HUDEP-2 (cell line): ENCODE data around the gene TANGO6.
A peak's percentile ranks its signal among the peaks of the same experiment; 100 is the strongest.
"Not testable (repeated sequence)": the region's sequence is repeated elsewhere in the genome, so short reads cannot be mapped to it uniquely, and the experiment has no call there.

Experiments used
- DNase-seq, 76 experiments: peaks; one replicate each; lab custom pipeline; 2025; ENCODE audit not compliant: unreplicated experiment in 76 of 76; lab: John Stamatoyannopoulos, UW

The TANGO6 gene

DNA sequence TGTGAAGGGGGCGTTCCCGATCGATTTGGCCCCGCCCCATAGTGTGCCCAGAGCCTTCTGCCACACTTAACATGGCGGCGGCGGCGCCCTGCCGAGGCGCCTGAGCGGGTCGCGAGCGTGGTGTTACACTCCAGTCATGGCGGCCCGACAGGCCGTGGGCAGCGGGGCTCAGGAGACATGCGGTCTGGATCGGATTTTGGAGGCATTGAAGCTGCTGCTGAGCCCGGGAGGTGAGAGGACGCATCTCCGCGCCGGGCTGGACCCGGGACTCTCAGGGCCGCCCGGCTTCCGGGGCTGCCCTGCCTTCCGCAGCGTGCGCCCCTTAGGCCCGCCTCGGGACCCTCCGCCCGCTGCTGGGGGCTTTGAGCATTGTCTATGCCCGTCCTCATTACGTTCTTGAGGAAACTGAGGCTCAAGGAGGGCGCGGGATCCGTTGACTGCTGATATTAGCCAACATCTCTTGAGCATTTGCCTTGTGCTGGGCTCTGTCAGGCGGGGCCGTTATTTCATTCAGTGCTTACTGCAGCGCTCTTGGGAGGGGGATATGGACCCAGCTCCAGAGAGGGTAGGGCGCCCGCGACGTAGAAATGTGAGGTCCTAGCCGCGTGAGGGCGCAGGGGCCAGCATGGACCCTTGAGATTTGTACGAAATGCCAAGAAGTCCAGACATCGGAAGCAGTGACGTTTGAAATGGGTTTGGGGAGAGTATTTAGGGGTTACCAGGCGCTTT, at the start of gene TANGO6:
Gene TANGO6, plus strand, starts transcription at position 50 of the 729 bp plus-strand sequence. Its CDS starts 87 bp downstream, at position 137.
- DNase-seq = peak in 75 of 76 experiments; percentile 24 to 96 (median 79)

DNA sequence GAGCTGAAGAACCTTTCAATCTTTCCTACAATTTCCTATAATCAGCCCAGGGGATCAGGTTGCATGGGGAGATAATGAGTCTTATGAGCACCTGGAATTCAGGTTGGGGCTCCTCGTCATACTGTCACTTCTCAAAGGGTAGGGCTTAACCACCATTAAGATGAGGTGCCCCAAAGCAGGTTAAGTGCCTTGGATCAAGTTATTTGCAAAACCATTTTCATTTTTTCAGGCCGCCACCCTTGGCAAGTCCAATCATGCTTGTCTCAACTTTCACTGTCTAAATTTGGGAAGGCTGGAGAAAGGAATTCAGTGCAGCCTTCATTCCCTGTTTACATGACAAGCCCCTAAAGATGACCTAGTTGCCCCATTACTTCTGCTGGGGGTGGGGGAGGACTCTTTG, 44.9 kb upstream of the TANGO6 start:
- DNase-seq = no peak

DNA sequence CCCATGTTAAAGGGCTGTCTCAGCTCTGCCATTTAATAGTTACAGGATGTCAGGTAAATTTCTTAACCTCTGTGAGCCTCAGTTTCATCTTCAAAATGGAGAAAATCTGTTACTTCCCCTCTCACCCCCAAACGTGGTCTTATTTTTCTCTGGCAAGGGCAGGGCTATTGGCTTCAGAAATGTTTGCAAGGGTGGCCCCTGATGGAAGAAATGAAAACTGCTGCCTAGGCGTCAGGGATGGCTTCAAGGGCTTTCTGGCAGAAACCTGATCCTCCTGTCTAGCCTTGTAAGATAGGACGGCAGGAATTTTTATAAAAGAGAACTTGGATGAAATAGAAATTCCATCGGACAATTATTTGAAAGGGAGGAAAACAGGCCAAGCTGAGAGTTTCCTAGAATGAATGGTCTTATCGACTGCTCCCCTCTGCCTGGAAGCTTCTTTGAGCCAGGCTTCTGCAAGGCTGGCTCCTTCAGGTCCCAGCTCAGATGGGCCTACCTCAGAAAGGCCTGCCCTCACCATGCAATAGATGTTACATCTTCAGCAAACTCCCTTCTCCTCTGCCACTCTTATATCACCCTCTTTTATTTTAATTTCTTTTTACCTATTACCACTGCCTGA, 43.0 kb upstream of the TANGO6 start:
- DNase-seq = peak in 58 of 76 experiments; percentile 4 to 73 (median 37)

DNA sequence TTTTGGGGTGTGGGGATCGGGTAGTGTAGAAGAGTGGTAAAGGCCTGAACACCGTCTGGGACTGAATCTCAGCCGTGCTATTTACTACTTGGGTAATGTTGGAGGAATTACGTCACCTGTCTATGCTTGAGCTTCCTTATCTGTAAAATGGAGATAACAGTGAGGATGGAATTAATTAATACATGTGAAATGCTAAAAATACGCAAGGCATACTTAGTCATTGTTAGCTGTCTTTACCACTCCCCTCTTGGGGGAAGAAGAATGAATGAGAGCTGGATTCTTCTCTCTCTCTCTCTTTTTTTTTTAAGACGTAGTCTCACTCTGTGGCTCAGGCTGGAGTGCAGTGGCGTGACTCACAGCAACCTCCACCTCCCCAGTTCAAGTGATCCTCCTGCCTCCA, 41.1 kb upstream of the TANGO6 start:
- no peak for DNase-seq

DNA sequence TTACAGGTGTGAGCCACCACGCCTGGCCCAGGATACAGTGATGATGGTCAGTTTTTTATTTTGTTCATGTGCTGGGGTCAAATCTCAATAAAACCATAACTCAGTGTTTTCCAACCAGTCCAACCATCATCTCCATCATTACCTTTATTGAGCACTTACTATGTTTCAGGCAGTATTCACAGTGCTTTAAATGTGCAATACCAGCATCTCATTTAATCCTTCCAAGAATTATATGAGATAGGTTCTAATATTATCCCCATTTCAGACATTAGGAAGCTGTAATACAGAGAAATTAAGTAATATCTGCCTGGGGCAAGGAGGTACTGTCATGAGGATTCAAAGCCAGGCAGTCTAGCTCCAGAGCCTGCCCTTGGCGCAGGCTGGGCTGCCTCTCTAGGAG, 36.9 kb upstream of the TANGO6 start:
- no peak for DNase-seq

DNA sequence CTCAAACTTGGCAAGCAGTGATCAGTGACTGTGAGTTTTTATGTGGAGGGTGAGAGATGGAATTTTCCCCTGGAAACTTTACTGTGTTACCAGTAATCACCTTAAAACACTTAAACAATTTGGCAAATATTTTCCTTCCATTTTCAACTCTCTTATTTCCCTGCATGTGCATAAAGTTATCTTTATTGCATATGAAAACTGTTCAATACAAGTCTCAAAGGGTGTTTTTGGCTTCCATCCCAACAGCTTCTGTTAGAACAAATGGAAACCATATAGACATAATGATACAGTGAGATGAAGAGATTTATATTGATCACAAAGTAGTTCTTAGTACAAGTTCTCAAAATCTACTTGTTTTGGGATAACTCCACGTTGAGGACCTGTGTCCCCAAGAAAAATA, 36.4 kb upstream of the TANGO6 start:
- DNase-seq = no peak

DNA sequence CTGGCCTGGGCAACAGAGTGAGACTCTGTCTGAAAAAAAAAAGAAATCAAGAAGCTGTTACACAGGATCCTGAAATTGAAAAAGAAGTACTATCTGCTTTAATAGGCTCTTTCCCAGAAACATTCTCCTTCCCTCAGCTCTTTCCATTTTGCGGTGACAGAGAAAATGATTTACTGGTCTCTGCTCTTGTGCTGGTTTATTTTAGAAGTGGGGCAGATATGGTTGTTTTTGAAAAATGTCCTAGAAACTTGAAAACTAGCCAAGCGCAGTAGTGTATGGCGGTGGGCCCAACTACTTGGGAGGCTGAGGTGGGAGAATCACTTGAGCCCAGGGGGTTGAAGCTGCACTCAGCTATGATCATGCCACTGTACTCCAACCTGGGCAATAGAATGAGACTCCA, 28.8 kb upstream of the TANGO6 start:
- no peak for DNase-seq

DNA sequence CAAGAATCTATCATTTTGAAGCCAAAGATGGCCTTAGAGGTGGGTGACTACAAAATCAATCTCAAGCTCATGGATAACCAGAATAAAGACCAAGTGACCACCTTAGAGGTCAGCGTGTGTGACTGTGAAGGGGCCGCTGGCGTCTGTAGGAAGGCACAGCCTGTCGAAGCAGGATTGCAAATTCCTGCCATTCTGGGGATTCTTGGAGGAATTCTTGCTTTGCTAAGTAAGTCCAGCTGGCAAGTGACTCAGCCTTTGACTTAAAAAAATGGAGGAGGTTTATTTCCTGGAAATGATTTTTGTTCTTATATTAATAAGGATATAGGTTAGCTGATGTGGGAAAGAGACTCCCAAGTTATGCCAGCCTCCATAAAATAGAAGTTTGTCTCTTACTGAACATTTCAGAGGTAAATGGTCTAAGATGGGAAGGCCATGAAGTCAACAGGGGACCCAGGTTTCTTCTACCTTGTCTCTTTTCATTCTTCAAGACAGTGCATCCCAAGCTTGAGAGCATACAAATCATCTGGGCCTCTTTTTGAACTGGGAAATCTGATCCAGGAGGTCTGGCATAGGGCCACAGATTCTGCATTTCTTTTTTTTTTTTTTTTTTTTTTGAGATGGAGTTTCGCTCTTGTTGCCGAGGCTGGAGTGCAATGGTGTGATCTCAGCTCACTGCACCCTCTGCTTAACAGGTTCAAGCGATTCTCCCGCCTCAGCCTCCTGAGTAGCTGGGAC, 19.8 kb upstream of the TANGO6 start:
- DNase-seq = no peak

DNA sequence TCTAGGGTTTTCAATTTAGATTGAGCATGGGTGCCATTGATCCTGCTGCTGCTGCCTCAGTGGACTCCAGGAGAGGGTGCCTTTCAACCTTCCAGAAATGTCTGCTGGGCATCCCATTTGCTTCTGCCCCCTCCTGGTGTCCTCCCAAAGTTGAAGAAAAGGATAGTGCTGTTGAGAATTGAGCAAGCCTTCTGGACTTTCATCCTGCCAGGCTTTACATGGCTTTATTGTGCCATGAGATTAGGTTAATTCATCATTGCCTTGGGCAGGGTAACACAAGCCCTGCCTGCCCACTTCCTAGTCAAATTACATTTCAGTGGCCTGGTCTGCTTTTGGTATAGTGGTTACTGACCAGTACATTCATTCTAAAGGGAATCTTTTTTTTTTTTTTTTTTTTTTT, 17.9 kb upstream of the TANGO6 start:
- DNase-seq = peak in 1 of 76 experiments; percentile 4

DNA sequence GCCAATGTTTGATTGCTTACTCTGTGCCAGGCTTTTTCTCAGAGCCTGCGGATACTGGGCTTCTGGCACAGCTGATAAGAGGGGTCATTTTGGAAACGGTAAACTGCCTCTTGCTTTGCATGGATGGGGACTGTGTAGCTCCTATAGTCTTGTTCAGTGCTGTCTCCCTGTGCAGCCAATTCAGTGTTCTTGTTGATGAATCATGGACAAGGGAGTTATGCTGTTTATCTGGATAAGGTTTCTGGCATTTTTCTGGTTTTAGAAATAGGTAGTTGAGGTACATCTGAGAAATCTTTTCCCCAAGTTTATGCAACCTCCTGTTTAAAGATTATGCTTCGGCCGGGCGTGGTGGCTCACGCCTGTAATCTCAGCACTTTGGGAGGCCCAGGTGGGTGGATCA, 16.7 kb upstream of the TANGO6 start:
- DNase-seq = no peak

DNA sequence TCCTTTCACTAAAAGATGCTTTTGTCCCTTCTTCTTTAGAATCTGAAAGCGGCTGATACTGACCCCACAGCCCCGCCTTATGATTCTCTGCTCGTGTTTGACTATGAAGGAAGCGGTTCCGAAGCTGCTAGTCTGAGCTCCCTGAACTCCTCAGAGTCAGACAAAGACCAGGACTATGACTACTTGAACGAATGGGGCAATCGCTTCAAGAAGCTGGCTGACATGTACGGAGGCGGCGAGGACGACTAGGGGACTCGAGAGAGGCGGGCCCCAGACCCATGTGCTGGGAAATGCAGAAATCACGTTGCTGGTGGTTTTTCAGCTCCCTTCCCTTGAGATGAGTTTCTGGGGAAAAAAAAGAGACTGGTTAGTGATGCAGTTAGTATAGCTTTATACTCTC, 10.1 kb upstream of the TANGO6 start:
- DNase-seq = no peak

DNA sequence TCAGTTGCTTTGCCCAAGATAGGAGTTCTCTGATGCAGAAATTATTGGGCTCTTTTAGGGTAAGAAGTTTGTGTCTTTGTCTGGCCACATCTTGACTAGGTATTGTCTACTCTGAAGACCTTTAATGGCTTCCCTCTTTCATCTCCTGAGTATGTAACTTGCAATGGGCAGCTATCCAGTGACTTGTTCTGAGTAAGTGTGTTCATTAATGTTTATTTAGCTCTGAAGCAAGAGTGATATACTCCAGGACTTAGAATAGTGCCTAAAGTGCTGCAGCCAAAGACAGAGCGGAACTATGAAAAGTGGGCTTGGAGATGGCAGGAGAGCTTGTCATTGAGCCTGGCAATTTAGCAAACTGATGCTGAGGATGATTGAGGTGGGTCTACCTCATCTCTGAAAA, 8.8 kb upstream of the TANGO6 start:
- no peak for DNase-seq

DNA sequence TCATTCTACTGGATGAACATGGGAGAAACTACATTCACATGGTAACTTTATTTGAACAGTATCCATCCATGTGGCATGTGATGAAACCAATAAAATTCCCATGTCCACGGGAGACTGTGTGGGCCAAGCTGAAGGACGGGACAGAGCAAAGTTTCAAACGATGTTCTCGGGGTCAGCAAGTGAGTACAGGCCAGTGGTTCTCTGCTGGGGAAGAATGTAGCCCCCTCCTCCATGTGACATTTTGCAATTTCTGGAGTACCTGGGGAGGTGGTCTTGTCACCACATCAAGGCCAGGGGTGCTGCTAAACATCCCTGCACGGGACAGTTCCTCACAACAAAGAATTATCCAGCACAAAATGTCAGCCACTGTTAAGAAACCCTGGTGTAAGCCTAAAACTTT, 7.4 kb upstream of the TANGO6 start:
- no peak for DNase-seq

DNA sequence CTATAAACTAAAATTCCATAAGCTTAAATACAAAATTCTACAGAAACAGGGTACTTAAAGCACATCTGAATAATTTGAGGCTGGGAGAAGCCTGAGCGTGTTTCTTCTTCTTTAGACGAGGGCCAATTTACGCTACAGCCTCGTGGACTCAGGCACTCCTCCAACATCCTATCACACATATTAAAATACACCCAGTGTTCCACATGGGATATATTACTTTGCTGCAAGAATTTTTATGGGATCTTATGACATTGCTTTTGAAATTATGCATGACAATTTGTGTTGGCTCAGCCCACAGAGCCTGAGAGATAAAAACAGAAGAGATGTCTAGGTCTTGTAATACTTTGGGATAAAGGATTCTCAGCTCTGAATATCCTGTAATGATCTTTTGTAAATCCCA, 3.5 kb upstream of the TANGO6 start:
- no peak for DNase-seq

DNA sequence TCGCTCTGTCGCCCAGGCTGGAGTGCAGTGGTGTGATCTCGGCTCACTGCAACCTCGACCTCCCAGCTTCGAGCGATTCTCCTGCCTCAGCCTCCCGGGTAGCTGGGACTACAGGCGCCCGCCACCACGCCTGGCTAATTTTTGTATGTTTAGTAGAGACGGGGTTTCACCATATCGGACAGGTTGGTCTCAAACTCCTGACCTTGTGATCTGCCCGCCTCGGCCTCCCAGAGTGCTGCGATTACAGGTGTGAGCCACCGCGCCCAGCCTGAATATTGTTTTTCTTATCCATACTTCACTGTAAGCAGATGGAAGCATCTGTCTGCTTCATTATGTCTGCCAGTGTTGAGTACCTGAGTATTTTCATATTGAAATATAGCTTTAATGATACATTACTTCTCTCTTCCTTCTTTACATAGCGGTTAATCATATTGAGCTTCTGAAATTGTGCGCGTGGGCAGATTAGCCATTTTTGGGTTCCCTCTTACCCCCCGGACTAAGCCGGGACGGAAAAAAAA, 308 bp upstream of the TANGO6 start:
- not testable (repeated sequence) for DNase-seq

DNA sequence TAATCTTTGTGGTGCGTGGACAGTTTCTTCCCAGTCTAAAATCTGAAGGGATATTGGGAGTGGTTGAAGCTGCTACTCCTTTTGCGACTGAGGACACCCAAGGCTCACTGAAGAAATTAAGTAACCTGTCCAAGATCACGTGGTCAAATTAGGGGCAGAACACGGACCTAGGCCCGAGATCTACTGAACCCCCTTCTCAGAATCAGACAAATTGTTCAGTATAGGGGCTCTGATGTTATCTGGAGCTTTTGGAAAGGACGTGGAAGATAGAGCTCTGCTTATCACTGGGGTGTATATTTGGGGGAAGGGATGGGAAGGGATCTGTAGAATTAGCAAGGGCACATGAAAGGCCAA, 857 bp downstream of the TANGO6 start:
- peak in 7 of 76 experiments; percentile 3 to 54 (median 31) for DNase-seq

DNA sequence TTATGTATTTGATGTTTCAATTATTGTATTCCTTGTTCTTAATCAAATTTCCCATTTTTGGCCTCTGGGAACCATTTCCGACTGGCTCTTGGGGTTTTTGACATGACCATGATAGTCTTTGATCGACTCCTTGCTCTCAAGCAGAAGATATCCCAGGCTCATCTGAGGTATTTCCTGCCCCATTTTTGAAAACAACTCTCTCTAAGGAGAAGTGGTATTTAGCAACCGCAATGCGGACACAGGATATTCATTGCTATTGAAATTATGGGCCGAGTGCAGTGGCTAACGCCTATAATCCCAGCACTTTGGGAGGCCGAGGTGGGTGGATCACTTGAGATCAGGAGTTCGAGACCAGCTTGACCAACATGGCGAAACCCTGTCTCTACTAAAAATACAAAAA, 5.5 kb downstream of the TANGO6 start:
- no peak for DNase-seq

DNA sequence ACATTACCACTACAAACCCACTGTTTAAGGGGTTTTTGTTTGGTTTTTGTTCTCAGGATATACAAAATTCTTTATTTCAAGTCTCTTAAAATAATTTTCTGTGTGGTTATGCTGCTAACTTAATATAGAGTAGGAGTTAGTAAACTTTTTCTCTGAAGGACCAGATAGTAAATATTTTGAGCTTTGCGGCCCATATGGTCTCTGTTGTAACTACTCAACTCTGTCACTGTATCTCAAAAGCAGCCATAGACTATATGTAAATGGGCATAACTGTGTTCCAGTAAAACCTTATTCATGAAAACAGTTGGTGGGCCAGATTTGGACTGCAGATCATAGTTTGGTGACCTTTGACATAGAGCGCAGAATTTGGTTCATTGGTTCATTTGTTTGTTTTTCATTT, 7.2 kb downstream of the TANGO6 start:
- no peak for DNase-seq

DNA sequence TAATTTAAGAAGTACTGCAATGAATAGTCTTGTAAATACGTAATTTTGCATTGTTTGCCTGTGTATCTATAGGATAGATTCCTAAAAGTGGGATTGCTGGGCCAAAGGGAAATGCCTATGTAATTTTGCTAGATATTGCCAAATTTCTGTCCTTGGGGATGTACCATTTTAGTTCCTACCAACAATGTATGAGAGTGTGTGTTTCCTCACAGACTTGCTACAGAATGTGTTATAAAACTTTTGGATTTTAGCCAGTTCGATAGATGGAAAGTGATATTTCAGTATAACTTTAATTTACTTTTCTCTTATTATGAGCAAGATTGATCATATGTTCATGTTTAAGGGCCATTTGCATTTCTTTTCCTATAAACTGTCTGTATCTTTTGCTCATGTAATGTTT, 8.3 kb downstream of the TANGO6 start:
- no peak for DNase-seq

DNA sequence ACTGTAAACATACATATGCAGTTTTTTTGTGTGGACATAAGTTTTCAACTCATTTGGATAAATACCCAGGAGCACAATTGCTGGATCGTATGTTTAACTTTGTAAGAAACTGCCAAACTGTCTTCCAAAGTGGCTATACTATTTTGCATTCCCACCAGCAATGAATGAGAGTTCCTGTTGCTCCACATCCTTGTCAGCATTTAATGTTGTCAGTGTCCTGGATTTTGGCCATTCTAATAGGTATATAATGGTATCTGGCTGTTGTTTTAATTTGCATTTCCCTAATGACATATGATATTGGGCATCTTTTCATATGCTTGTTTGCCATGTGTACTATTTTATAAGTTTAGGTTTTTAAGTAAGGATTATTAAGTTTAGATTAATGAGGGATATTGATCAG, 14.1 kb downstream of the TANGO6 start:
- no peak for DNase-seq

DNA sequence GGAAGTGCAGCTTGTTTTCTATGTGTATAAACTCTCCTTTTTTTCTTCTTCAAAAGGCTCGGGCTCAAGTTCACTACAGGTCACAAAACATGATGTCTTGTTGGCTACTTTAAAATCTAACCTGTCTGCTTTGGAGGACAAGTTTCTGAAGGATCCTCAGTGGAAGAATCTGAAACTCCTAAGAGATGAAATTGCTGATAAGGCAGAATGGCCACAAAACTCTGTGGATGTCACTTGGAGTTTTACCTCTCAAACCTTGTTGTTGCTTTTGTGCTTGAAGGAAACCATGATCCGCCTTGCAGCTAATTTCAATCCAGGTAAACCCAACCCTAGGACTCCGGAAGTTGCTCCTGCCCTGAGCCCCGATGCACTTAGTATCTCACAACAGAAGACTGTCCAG, 16.5 kb downstream of the TANGO6 start:
- no peak for DNase-seq
